Epithelial cell of alveolus of lung (primary cell): ENCODE results near the gene CNOT4. TPM values are rescaled to one million over a fixed set of nuclear protein-coding genes. Genes with fewer than 3 reads are reported as not detected.

Experiments used
- total RNA-seq: library from RNA; depleted of rRNA; stranded (reverse); fragments of >200 nt; gene quantifications from 2 replicates; pipeline ENCODE4 v1.2.1, GENCODE V29; 2015

Gene CNOT4, protein sequence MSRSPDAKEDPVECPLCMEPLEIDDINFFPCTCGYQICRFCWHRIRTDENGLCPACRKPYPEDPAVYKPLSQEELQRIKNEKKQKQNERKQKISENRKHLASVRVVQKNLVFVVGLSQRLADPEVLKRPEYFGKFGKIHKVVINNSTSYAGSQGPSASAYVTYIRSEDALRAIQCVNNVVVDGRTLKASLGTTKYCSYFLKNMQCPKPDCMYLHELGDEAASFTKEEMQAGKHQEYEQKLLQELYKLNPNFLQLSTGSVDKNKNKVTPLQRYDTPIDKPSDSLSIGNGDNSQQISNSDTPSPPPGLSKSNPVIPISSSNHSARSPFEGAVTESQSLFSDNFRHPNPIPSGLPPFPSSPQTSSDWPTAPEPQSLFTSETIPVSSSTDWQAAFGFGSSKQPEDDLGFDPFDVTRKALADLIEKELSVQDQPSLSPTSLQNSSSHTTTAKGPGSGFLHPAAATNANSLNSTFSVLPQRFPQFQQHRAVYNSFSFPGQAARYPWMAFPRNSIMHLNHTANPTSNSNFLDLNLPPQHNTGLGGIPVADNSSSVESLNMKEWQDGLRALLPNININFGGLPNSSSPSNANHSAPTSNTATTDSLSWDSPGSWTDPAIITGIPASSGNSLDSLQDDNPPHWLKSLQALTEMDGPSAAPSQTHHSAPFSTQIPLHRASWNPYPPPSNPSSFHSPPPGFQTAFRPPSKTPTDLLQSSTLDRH
- total RNA-seq: 7.2 and 15.4 TPM in 2 replicates

DNA sequence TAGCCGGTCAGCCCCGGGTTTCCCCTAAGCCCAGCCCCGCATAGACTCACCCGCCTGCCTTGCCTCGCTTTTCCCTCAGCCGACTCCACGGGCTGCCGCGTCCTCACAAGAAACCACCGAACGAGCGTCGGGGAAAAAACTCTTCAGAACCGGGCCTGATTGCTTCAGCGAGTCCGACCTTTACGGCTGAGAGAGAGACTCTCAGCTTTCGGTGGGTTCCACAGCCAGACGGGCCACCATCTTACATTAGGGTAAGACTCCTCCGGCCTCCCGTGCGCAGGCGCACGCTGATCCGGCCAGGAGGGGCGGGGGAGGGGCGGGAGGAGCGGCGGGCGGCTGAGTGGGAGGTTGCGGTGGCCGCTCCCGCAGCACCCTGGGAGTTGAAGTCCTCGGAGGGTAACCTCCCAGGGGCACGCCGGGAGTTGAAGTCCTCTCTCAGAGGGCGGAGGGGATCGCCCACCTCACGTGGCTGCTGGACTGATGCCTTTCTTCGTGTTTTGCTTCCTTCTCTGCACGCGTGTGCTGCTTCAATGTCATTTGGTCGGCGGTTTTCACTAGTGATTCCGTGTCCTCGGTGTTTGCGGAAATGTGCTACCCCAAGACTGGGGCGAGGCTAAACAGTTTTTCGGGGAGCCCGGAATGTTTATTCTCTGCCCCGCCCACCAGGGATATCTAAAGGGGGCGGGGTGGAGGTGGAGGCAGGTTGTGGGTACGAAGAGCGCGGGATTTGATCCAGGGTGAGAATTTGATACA lies at the start of gene CNOT4:
CNOT4 (minus strand) TSS at position 264 of the 753 bp plus-strand sequence. CDS start 71,771 bp downstream, outside the sequence.

DNA sequence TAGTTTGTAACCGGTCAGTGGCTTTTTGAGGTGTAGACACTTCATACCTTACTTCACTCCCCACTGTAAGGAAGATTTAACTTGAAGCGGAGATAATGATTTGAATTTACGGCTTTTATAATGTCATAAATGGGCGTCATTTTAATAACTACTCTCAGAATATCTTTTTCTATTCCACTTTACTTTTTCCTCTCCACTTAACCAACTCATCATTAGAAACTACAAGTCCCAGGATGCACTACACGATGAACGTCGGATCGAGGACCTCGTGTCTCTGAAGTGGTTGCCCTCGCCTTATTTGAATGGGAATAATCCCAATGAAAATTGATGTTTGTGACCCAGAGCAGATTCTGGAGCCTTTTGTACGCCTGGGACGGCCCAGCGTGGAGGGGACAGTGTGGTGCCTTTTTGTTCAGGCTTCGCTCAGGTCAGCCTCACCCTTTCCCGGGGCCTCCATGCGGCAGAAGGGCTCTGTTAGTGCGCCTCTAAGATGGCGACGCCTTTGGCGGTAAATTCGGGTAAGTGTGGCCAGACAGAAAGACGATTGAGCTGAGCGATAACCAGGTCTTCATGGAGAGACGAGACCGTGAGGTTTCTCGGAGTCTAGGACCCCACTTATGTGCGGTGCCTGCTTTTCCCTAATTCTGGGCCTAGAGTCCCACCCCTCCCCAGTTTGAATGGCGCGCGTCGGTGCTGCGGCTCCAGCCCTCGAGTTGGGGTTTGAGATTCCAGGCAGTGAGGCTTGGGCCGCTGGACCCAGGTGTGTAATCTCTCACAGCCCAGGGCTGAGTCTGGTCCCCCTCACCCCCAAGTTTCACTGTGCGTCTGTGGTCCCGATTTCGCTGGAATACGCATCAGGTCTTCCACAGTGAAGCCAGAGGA lies 47.8 kb upstream of the CNOT4 start, which contains the start of gene NUP205:
NUP205 (plus strand) TSS at position 463 of the 882 bp plus-strand sequence; CDS start at position 491, 28 bp downstream.

Other genes starting within 250 kb of the CNOT4 start
- gene NUP205, start 47.8 kb upstream of the CNOT4 start, total RNA-seq: 38.2 and 51.5 TPM in 2 replicates
- 19.9 and 24.3 TPM in 2 replicates for gene STMP1, start 152.4 kb upstream of the CNOT4 start, total RNA-seq
- not detected in 2 replicates for gene SLC13A4, start 218.1 kb upstream of the CNOT4 start, total RNA-seq
- gene FAM180A, start 238.7 kb upstream of the CNOT4 start, total RNA-seq: 3.6 TPM in 1 of 2 replicates, not detected in the other